H1 (cell line): ENCODE measurements around the gene B3GAT2. TPM values are rescaled to one million over a fixed set of nuclear protein-coding genes. Genes with fewer than 3 reads are reported as not detected.

Source experiments
- CTCF ChIA-PET: fragments of 300-600 bp; sonication (Branson Sonifier 250); formaldehyde crosslinking; loops from one replicate; lab custom pipeline; 2021; ENCODE audit not compliant: partially characterized antibody; lab: Charles Lee
- POLR2A ChIA-PET: fragments of 300-600 bp; sonication (Branson Sonifier 250); formaldehyde crosslinking; loops from one replicate; lab custom pipeline; 2021; ENCODE audit warnings: inconsistent platforms; ENCODE audit not compliant: partially characterized antibody; lab: Charles Lee
- DNase-seq, 2 experiments: peaks; one replicate each; pipeline versions ENCODE4 v3.0.0 to v3.0.0-alpha.2; 2010 to 2022; ENCODE audit warnings: low spot score in 2 of 2, low read depth in 1 of 2, mixed read lengths in 1 of 2
- FAIRE-seq: peaks from 2 replicates; lab custom pipeline; 2011; peaks lifted over from hg19 to GRCh38; lab: Jason Lieb, UNC
- H2AFZ ChIP-seq: 2 replicates; pipeline ENCODE4 v1.8.1; 2012; ENCODE audit warnings: low read length, inconsistent platforms
- H2AK5ac ChIP-seq: 2 replicates; pipeline ENCODE4 v1.6.1; 2013; ENCODE audit warnings: low read depth, low read length
- H2BK120ac ChIP-seq: replicated peaks from 2 replicates; pipeline ENCODE3; 2013; ENCODE audit warnings: low read depth, low read length, inconsistent platforms
- H2BK12ac ChIP-seq: 2 replicates; pipeline ENCODE4 v1.6.1; 2013; ENCODE audit warnings: low read depth, low read length
- H2BK15ac ChIP-seq: 2 replicates; pipeline ENCODE4 v1.6.1; 2013; ENCODE audit warnings: low read length
- H2BK20ac ChIP-seq: 2 replicates; pipeline ENCODE4 v1.6.1; 2013; ENCODE audit warnings: low read length
- H2BK5ac ChIP-seq: 2 replicates; pipeline ENCODE4 v1.6.1; 2013; ENCODE audit warnings: low read depth, low read length
- H3K14ac ChIP-seq: 2 replicates; pipeline ENCODE4 v1.6.1; 2013; ENCODE audit warnings: inconsistent platforms; ENCODE audit not compliant: insufficient read length
- H3K18ac ChIP-seq: 2 replicates; pipeline ENCODE4 v1.6.1; 2013; ENCODE audit warnings: low read length; ENCODE audit errors: extremely low read depth
- H3K23ac ChIP-seq: 2 replicates; pipeline ENCODE4 v1.6.1; 2013; ENCODE audit warnings: inconsistent platforms; ENCODE audit not compliant: insufficient read length
- H3K23me2 ChIP-seq: 2 replicates; pipeline ENCODE4 v1.6.1; 2013; ENCODE audit warnings: low read depth, low read length
- H3K27ac ChIP-seq: 2 replicates; pipeline ENCODE4 v1.6.1; 2011; ENCODE audit warnings: low read depth, low read length, inconsistent platforms
- H3K27me3 ChIP-seq, 4 experiments: replicated peaks in 1 of 4; 1 replicate in 1 of 4; 2 replicates in 3 of 4; pipeline versions ENCODE4 v1.6.1 to v1.8.1; 2011 to 2013; ENCODE audit warnings: low read length in 3 of 4, mild to moderate bottlenecking in 3 of 4, inconsistent platforms in 2 of 4, mixed read lengths in 2 of 4, moderate library complexity in 1 of 4; ENCODE audit not compliant: control insufficient read depth in 3 of 4, insufficient read depth in 3 of 4; ENCODE audit errors: extremely low read depth in 1 of 4
- H3K36me3 ChIP-seq, 4 experiments: 2 replicates each; pipeline versions ENCODE4 v1.6.1 to v1.8.1; 2011 to 2013; ENCODE audit warnings: mild to moderate bottlenecking in 4 of 4, low read length in 3 of 4, moderate library complexity in 2 of 4, control low read depth in 1 of 4, inconsistent platforms in 1 of 4; ENCODE audit not compliant: insufficient read depth in 4 of 4, control insufficient read depth in 2 of 4
- H3K4ac ChIP-seq: replicated peaks from 2 replicates; pipeline ENCODE3; 2013; ENCODE audit warnings: low read length, low read depth, mixed read lengths, inconsistent platforms; ENCODE audit not compliant: insufficient read length
- H3K4me1 ChIP-seq, 4 experiments: replicated peaks in 1 of 4; 1 replicate in 1 of 4; 2 replicates in 3 of 4; pipeline versions ENCODE4 v1.6.1 to v1.8.1; 2011 to 2013; ENCODE audit warnings: low read length in 3 of 4, inconsistent platforms in 2 of 4, mixed read lengths in 1 of 4; ENCODE audit not compliant: insufficient read depth in 4 of 4, control insufficient read depth in 3 of 4
- H3K4me2 ChIP-seq, 2 experiments: 2 replicates each; pipeline versions ENCODE4 v1.6.1 to v1.8.1; 2011 to 2013; ENCODE audit warnings: low read depth in 2 of 2, low read length in 2 of 2, control low read depth in 1 of 2, inconsistent platforms in 1 of 2, mild to moderate bottlenecking in 1 of 2; ENCODE audit not compliant: insufficient read depth in 1 of 2
- H3K4me3 ChIP-seq, 4 experiments: fragments of 200-600, 300-600 bp in 1 of 4; sonication (generic), shearing (Covaris generic), sonication (Bioruptor Twin) in 1 of 4; 2 replicates each; pipeline versions ENCODE4 v1.5.1 to v1.8.1; 2011 to 2016; ENCODE audit warnings: low read length in 4 of 4, low read depth in 3 of 4, control low read depth in 2 of 4, inconsistent platforms in 2 of 4, mild to moderate bottlenecking in 2 of 4, mixed read lengths in 1 of 4, moderate library complexity in 1 of 4; ENCODE audit not compliant: insufficient read depth in 2 of 4; ENCODE audit errors: extremely low read depth in 1 of 4
- H3K56ac ChIP-seq: replicated peaks from 2 replicates; pipeline ENCODE3; 2013; ENCODE audit warnings: low read depth, mild to moderate bottlenecking, mixed read lengths, low read length, inconsistent platforms; ENCODE audit not compliant: insufficient read length
- H3K79me1 ChIP-seq: 2 replicates; pipeline ENCODE4 v1.6.1; 2013; ENCODE audit warnings: low read depth, low read length, control low read depth
- H3K79me2 ChIP-seq, 2 experiments: 2 replicates each; pipeline versions ENCODE4 v1.6.1 to v1.8.1; 2012 to 2013; ENCODE audit warnings: low read length in 2 of 2, mild to moderate bottlenecking in 2 of 2, inconsistent platforms in 1 of 2; ENCODE audit not compliant: insufficient read depth in 2 of 2, control insufficient read depth in 1 of 2
- H3K9ac ChIP-seq, 4 experiments: replicated peaks in 1 of 4; 1 replicate in 1 of 4; 2 replicates in 3 of 4; pipeline versions ENCODE4 v1.6.1 to v1.8.1; 2011 to 2013; ENCODE audit warnings: low read depth in 3 of 4, low read length in 3 of 4, control low read depth in 2 of 4, mild to moderate bottlenecking in 2 of 4, moderate library complexity in 2 of 4, inconsistent platforms in 1 of 4; ENCODE audit errors: extremely low read depth in 1 of 4
- H3K9me3 ChIP-seq, 2 experiments: 2 replicates each; pipeline versions ENCODE4 v1.6.1 to v1.8.1; 2012 to 2013; ENCODE audit warnings: mild to moderate bottlenecking in 2 of 2, moderate library complexity in 2 of 2, control low read depth in 1 of 2, inconsistent platforms in 1 of 2, low read depth in 1 of 2, low read length in 1 of 2, mixed read lengths in 1 of 2; ENCODE audit not compliant: insufficient read depth in 2 of 2
- H4K20me1 ChIP-seq, 2 experiments: replicated peaks in 1 of 2; 2 replicates each; pipeline versions ENCODE3 to v1.8.1; 2011 to 2013; ENCODE audit warnings: inconsistent platforms in 2 of 2, low read length in 2 of 2, mild to moderate bottlenecking in 1 of 2; ENCODE audit not compliant: insufficient read depth in 2 of 2, control insufficient read depth in 1 of 2
- H4K5ac ChIP-seq: 2 replicates; pipeline ENCODE4 v1.6.1; 2013; ENCODE audit warnings: low read length, low read depth, mixed read lengths, inconsistent platforms; ENCODE audit not compliant: insufficient read length
- H4K8ac ChIP-seq: 2 replicates; pipeline ENCODE4 v1.8.0; 2013; ENCODE audit warnings: mild to moderate bottlenecking, moderate library complexity, low read length, inconsistent platforms; ENCODE audit not compliant: insufficient read depth; ENCODE audit errors: extremely low read depth
- H4K91ac ChIP-seq: replicated peaks from 2 replicates; pipeline ENCODE3; 2013; ENCODE audit warnings: low read length, mixed read lengths, inconsistent platforms; ENCODE audit not compliant: insufficient read length
- CBX5 ChIP-seq: fragments of 300-800, 300-1000 bp; sonication (generic); IDR thresholded peaks from 2 replicates; pipeline ENCODE4 v1.7.1; 2016; ENCODE audit warnings: antibody characterized with exemption, low read length, low read depth
- CBX8 ChIP-seq: fragments of 300-800, 300-1000 bp; sonication (generic); IDR thresholded peaks from 2 replicates; pipeline ENCODE4 v1.7.1; 2016; ENCODE audit warnings: low read depth, low read length, borderline replicate concordance
- CHD2 ChIP-seq: IDR thresholded peaks from 2 replicates; pipeline ENCODE4 v1.6.1; 2012; ENCODE audit warnings: low read length, improper control_type of control experiment
- EP300 ChIP-seq, 2 experiments: IDR thresholded peaks; 1 replicate in 1 of 2; 2 replicates in 1 of 2; pipeline ENCODE4 v1.6.1; 2011 to 2012; ENCODE audit warnings: low read depth in 2 of 2, low read length in 2 of 2, mild to moderate bottlenecking in 2 of 2, borderline replicate concordance in 1 of 2, inconsistent platforms in 1 of 2, moderate library complexity in 1 of 2
- MAX ChIP-seq: IDR thresholded peaks from 2 replicates; pipeline ENCODE4 v1.6.1; 2012; ENCODE audit warnings: inconsistent platforms
- POU5F1 ChIP-seq: IDR thresholded peaks from 2 replicates; pipeline ENCODE4 v1.6.1; 2011; ENCODE audit warnings: low read depth, mild to moderate bottlenecking, low read length, moderate library complexity
- RNF2 ChIP-seq: fragments of 200-900, 300-1000 bp; sonication (generic); IDR thresholded peaks from 2 replicates; pipeline ENCODE4 v1.7.1; 2016; ENCODE audit warnings: borderline replicate concordance, low read depth, mild to moderate bottlenecking, antibody characterized with exemption, low read length; ENCODE audit not compliant: poor library complexity, severe bottlenecking; ENCODE audit errors: missing control alignments
- SIRT6 ChIP-seq: IDR thresholded peaks from one replicate; pipeline ENCODE4 v1.7.1; 2012; ENCODE audit warnings: low read length, inconsistent platforms
- SIX5 ChIP-seq: IDR thresholded peaks from 2 replicates; pipeline ENCODE4 v1.6.1; 2011; ENCODE audit warnings: mild to moderate bottlenecking, low read depth, low read length
- SP4 ChIP-seq: IDR thresholded peaks from 2 replicates; pipeline ENCODE4 v1.6.1; 2012; ENCODE audit warnings: low read length, inconsistent platforms
- ZNF274 ChIP-seq: IDR thresholded peaks from 2 replicates; pipeline ENCODE4 v1.7.0; 2012; ENCODE audit warnings: low read length, borderline replicate concordance; ENCODE audit errors: extremely low read depth
- WGBS, 2 experiments: shearing (Covaris generic) in 1 of 2; methylation state at CpG; one replicate each; pipeline versions ENCODE4 v1.1.6 to v1.1.7; 2013 to 2015; ENCODE audit warnings: low lambda C conversion rate in 2 of 2, mixed read lengths in 2 of 2, inconsistent platforms in 1 of 2, low coverage in 1 of 2, missing lambda C conversion rate in 1 of 2; ENCODE audit not compliant: insufficient replicate concordance in 2 of 2, insufficient coverage in 1 of 2, insufficient read length in 1 of 2; ENCODE audit errors: extremely low coverage in 1 of 2, missing lambda C conversion rate in 1 of 2; 5-methylcytosine and 5-hydroxymethylcytosine counted together
- polyA plus RNA-seq, 7 experiments: library from polyadenylated mRNA; depleted of rRNA in 3 of 7; stranded (reverse) in 5 of 7; unstranded in 2 of 7; fragments of >200 nt in 5 of 7; fragments of 200-250 nt in 2 of 7; gene quantifications; 1 replicate in 5 of 7; 2 replicates in 1 of 7; 4 replicates in 1 of 7; pipeline versions ENCODE4 v1.2.1 to v1.2.3, GENCODE V29; 2011 to 2013; ENCODE audit warnings: missing spikeins in 2 of 7, mixed read lengths in 2 of 7
- total RNA-seq: library from RNA; stranded (reverse); fragmentation: NEBNext Ultra II Directional; extraction: Animal tissue kit (Norgen Biotek cat#: 25700); gene quantifications from 2 replicates; pipeline ENCODE4 v1.2.1, GENCODE V29; 2021
- TF ChIP-seq, protein P1 (sequence below): IDR thresholded peaks from 2 replicates; pipeline ENCODE4 v1.6.1; 2011; ENCODE audit warnings: low read length, improper control_type of control experiment

The B3GAT2 gene
- total and polyA plus RNA-seq, 2 of the 8 experiments (the other 6 are each of a cell fraction or from before 2014, with no cell fraction given), result 0.83 to 1.9 TPM

DNA sequence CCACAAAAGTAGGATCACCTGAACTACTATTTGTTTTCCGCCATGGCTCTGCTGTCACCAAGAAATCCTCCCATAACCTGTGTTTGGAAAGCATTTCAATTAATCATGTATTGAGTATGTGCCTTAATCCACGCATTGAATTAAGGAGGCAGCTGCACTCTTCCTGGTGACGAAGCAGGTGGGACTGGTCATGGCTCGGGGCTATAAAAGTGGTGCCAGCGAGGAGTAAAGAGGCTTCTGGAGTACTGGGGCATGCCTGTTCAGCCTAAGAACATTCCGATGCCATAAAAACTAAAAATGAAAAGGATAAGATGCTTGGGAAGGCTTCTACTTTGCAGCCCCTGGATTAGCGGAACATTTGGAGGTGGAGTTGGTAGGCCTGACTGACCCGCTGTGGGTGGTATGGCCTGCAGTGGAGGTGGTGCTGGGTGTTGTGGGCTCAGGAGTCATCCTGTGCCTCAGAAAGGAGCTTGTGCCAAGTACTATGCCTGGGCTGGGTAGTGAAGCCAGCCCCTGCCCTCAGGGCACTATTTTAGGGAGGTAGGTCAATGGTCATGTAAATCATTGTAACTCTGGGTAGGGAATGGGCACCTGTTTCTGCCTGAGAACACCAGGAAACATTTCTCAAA lies 110.5 kb downstream of the B3GAT2 start:
- no peak overlapping the region for H4K91ac ChIP-seq
- H2BK20ac ChIP-seq, result no peak overlapping the region
- no peak overlapping the region for H3K56ac ChIP-seq
- H2BK120ac ChIP-seq, result no peak overlapping the region
- no peak overlapping the region for H2BK15ac ChIP-seq
- H3K27ac ChIP-seq, result no peak overlapping the region
- no peak overlapping the region; the same call in 1 of the 2 replicates for H3K18ac ChIP-seq
- no peaks in the 10 kb centered on the region for H3K79me1 ChIP-seq
- no peak overlapping the region for H2BK12ac ChIP-seq
- no peak overlapping the region for H2BK5ac ChIP-seq
- no peak overlapping the region for H3K9ac ChIP-seq
- H4K5ac ChIP-seq, result no peak overlapping the region
- H2AK5ac ChIP-seq, result no peak overlapping the region
- H3K14ac ChIP-seq, result no peak overlapping the region
- no peaks in the 10 kb centered on the region for H4K20me1 ChIP-seq
- peaks cover 7 to 14% of the 10 kb centered on the region in 2 experiments for H3K9me3 ChIP-seq
- DNase-seq, result no peak
- no peak overlapping the region for H3K23ac ChIP-seq
- peaks cover 0 to 3% (median 0%) of the 10 kb centered on the region in 4 experiments; a peak in 2 of 7 replicates for H3K4me1 ChIP-seq
- H3K4me2 ChIP-seq, result no peak overlapping the region
- H3K23me2 ChIP-seq, result no peaks in the 10 kb centered on the region
- WGBS, 2 experiments, result 93% methylated on average over 8 of the region's 8 CpGs; no CpG with 5 or more reads in 1 of the 2 experiments
- H2AFZ ChIP-seq, result no peak overlapping the region
- ChIA-PET POLR2A (no interaction called here), CTCF (interaction anchor here (1.5 kb wide), 1 partner anchor 39 kb away, joined by 5 read pairs; no protein-coding TSS in a partner anchor)
- no peak overlapping the region for H4K8ac ChIP-seq
- no peaks in the 10 kb centered on the region for H3K79me2 ChIP-seq
- H3K27me3 ChIP-seq, result no peaks in the 10 kb centered on the region
- FAIRE-seq, result no peak
- H3K36me3 ChIP-seq, result peaks cover 0 to 3% (median 0%) of the 10 kb centered on the region in 4 experiments; a peak in 1 of 8 replicates
- H3K4me3 ChIP-seq, result no peak overlapping the region
- H3K4ac ChIP-seq, result no peak overlapping the region
- no peak for TF ChIP-seq RNF2
- no peak for TF ChIP-seq CBX5
- TF ChIP-seq, protein P1, sequence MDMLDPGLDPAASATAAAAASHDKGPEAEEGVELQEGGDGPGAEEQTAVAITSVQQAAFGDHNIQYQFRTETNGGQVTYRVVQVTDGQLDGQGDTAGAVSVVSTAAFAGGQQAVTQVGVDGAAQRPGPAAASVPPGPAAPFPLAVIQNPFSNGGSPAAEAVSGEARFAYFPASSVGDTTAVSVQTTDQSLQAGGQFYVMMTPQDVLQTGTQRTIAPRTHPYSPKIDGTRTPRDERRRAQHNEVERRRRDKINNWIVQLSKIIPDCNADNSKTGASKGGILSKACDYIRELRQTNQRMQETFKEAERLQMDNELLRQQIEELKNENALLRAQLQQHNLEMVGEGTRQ, result no peak
- TF ChIP-seq CHD2, result no peak
- TF ChIP-seq EP300 (IDR thresholded peaks at IDR 0.05; ENCODE audit: borderline replicate concordance in 1 of 2, low read depth in 2 of 2, low read length in 2 of 2), result no peak
- TF ChIP-seq MAX, result no peak
- no peak for TF ChIP-seq ZNF274
- no peak for TF ChIP-seq POU5F1
- TF ChIP-seq SIRT6, result no peak
- no peak for TF ChIP-seq CBX8
- no peak for TF ChIP-seq SP4
- TF ChIP-seq SIX5, result no peak
